HTERT RPE-1 (cell line): ENCODE results near the gene UBR3.
"Not testable (repeated sequence)": the region's sequence is repeated elsewhere in the genome, so short reads cannot be mapped to it uniquely, and the experiment has no call there.

Experiments
- in situ Hi-C: fragments of 300-500 bp; cut with MboI; formaldehyde crosslinking; loops from 4 replicates; pipeline ENCODE4 v1.14.3; 2020; ENCODE audit warnings: low sequenced_read_pairs

Gene UBR3

DNA sequence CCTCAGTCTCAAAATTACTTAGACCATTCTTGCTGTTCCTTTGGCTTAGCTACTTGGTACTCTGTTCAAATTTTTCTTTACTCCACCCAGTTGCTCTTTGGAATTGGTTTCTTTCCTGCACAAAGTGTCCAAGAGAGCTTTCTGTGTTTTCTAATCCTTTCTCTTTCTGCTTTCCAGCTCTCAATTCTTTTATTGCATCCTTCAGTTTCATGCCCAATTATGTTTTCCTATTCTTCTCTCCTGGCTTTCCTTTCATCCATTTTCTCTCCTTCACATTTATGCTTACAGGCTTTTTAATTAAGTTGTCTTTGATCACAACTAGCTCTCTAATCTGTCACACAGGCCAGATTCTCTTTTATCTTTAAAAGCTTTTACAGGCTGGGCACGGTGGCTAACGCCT, 38.2 kb downstream of the UBR3 start:
- in situ Hi-C loops, result no loop called here

DNA sequence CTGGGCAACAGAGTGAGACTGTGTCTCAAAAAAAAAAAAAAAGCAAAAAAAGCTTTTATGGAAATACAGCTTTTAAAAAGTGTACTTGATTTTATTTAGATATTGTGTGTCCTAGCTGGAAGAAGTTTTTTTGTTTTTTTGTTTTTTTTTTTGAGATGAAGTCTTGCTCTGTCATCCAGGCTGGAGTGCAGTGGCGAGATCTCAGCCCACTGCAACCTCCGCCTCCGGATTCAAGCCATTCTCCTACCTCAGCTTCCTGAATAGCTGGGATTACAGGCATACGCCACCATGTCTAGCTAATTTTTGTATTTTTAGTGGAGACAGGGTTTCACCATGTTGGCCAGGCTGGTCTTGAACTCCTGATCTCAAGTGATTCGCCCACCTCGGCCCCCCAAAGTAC, 39.0 kb downstream of the UBR3 start:
- in situ Hi-C loops, result not testable (repeated sequence)

DNA sequence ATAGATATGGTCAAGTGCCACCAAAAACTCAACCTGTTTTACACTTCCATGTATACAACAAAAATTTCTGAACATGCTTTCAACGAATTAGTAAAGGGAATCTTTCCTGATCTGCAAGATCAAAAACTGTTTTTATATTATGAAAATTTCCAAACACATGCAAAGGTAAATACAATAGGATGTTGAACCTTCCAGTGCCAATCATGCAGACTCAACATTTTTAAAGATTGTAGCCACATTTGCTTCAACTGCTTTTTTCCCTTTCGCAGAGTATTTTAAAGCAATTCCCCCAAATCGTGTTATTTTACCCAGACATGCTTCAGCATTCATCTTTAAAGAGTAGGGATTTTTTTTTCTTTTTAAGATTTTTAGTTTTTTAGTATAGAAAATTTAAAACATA, 40.3 kb downstream of the UBR3 start:
- in situ Hi-C loops, result no loop called here

DNA sequence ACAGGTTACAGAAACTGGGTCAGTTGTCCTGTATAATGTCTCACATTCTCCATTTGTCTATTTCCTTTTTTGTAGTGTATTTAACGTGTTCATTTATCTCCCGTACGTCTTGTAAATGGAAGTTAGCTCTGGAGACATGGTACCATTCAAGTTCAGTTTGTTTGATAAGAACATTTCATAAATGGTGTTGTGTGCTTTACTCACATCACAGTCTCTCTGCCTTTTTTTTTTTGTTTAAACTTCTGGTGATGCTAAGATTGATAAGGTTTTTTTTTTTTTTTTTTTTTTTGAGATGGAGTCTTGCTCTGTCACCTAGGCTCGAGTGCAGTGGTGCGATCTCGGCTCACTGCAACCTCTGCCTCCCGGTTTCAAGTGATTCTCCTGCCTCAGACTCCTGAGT, 41.7 kb downstream of the UBR3 start:
- in situ Hi-C loops, result no loop called here

DNA sequence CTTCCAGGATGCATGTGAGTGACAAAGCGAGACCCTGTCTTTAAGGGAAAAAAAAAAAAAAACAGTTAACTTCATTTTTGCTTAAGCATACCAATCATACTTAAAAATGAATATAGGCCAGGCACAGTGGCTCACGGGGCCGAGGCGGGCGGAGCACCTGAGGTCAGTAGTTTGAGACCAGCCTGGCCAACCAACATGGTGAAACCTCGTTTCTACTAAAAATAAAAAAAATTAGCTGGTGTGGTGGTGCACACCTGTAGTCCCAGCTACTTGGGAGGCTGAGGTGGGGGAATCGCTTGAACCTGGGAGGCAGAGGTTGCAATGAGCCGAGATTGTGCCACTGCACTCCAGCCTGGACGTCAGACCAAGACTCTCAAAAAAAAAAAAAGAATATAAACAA, 44.1 kb downstream of the UBR3 start:
- in situ Hi-C loops, result not testable (repeated sequence)

DNA sequence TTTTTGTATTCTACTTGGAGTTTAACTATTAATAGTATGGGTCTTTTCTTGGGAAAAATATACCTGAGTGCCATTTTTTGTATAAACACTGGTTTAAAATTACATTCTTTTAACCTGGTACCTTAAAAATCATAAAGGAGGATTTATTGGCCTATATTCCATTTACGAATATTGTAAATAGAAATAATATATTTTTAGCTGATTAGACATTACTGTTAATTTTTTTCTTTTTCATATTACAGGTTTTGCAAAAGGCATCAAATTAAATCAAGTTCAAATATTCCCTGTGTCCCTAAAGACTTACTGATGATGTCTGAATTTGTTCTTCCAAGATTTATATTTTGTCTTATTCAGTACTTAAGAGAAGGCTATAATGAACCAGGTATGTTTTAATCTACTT, 44.7 kb downstream of the UBR3 start:
- in situ Hi-C loops, result no loop called here

DNA sequence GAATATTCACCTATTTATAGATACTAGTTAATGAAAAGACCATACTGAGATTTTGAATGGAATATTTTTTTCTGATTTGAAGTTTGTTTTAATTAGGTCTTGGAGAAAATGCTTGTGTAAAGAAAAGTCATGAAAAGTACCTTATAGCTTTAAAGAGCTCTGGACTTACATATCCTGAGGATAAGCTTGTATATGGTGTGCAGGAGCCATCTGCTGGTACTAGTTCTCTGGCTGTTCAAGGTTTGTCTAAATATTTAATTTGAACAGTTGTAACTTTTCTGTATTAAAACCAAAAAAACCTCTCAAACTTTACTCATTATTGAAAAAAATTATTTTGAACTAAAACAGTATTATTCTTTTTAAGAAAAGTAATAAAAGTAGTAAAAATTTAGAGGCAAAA, 50.1 kb downstream of the UBR3 start:
- in situ Hi-C loops, result no loop called here

DNA sequence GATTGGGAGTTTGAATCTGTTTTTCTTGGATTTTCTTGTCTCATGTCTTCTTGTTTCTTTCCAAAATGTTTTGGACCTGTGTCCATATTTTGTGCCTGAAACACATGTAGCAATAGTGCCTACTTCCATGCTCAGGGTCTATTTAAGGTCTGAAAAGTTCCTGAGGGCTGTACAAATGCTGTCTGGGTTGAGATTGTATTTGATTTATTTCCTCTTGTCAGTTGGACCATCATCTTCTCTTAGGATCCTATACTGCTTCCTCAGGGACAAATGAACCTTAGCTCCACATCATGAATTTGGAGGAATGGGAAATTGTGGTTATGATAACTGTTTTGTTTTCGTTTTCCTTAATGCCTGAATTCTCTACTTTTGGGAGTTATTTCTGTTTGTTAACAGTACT, 59.9 kb downstream of the UBR3 start:
- in situ Hi-C loops, result no loop called here

DNA sequence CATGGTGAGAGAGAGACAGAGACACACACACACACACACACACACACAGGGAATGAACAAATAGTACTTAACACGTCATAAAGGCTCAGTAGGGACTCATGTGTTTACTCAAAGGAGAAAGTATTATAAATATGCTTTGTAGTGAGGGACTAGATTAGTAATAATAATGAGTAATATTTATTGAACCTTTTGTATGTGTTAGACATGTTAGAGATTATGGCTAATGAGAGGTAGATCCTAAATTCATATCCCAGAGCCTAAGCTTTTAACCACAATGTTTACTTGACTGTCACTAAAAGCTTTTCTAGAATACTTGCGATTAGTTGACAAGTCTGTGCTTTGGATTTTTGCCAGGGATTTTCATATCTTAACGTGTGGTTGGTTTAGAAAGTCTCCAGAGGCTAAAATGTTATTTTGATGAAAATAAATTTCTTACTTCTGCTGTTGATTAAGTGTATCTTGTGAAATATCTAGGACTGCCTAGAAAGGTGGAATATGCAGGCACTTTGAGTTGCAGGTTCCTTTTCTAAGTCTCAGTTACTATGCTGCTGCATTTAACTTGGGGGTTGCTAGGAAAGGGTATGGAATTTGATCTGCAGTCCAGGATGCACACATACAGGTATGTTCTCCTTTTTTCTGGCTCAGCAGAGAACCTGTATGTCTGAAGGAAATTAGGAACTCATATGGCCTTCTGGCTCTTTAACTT, 64.5 kb downstream of the UBR3 start:
- in situ Hi-C loops, result no loop called here

DNA sequence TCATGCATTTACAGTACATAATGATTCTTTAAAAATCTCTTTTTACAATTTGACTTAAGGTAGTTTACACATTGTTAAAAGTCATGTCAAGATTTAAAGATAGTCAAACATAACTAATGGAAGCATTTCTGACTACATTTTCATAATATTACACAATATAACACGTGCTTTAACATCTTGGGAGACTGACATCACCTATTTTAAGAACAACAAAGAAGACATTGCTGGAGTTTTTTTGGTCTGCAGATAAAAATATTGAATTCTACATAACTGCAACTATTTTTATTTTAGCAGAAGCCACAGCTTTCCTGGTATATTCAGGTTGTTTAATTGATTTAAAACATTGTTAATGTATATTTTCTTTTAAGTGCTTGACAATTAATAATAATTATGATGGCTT, 65.7 kb downstream of the UBR3 start:
- in situ Hi-C loops, result no loop called here

DNA sequence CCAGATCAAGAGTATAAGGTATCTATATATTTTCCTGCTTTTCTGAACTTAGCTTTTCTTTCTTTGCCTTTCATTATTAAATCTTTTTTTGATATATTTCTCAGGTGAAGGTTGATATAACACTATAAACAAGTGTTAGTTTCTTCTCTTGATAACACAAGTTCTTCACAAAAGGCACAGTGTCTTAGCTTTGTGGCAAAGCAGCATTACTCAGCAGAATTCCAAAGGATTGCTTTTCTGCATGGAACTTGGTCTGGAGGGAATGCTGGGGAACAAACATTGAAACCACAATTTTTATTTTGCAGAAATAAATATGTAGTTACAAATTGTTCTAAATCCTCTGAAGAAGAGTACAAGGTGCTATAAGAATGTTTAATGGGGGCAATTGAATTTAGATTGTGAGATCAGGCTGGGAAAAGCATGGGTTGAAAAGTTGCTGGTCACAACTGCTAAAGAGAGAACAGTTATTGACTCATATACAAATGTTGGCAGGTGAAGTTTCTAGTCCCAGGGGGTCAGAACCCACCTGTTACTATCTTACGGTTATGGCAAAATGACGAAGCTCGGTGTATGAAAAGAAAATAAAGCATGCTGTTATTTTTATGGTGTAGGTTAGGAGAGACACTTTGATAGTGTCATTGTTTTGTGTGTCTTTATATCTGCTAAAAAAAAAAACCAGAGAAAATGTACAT, 68.2 kb downstream of the UBR3 start:
- in situ Hi-C loops, result no loop called here

DNA sequence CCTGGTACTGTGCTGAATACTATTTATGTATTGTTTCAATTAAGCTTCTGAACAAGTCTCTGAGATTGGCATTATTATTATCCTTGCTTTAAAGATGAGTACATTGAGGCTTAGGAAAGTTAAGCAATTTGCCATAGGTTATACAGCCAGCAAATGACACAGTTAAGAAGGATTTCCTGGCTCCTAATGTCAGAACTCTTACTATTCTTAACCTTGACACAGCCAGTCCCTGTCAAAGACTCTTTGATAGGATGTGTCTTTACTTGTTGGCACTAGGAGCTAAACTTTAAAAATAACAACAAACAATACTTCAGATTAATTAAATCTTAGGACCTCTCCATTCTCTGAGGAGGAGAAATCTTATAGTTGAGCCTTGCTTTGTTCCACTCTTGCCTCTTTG, 70.6 kb downstream of the UBR3 start:
- in situ Hi-C loops, result no loop called here

DNA sequence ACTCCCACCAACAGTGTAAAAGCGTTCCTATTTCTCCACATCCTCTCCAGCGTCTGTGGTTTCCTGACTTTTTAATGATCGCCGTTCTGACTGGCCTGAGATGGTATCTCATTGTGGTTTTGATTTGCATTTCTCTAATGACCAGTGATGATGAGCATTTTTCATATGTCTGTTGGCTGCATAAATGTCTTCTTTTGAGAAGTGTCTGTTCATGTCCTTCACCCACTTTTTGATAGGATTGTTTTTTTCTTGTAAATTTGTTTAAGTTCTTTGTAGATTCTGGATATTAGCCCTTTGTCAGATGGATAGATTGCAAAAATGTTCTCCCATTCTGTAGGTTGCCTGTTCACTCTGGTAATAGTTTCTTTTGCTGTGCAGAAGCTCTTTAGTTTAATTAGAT, 72.8 kb downstream of the UBR3 start:
- in situ Hi-C loops, result not testable (repeated sequence)

DNA sequence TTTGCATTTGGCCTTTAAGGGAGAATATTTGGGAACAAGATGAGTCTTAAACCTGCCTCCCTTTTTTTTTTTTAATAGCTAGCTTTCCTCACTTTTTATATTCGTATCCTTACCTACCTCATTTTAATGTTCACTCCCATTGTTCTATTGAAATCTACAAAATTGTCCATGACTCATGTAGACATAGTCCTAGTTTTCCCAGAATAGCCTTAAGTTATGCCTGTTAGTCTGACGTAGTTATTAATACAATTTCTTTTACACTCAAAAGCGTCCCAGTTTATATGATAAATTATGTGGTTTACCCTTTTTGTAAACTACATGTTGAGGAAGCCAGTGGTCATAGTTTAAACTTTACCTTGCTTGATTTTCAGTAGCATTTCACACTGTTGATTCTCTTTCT, 73.4 kb downstream of the UBR3 start:
- in situ Hi-C loops, result no loop called here

DNA sequence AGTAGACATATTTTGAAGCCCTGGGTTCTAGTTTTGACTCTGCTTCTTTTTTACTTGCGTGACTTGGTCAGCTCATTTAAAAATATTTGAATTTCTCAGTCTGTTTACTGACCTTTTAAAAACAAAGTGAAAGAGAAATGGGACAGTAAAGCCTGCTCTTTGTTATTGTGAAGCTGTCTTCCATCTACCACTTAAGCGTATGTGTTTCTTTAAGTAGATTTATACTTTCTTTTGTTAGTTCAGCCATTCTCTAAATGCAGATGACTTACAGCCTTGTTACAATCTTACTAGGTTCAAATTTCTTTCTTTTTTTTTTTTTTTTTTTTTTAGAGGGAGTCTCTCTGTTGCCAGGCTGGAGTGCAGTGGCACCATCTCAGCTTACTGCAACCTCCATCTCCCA, 79.5 kb downstream of the UBR3 start:
- in situ Hi-C loops, result no loop called here

DNA sequence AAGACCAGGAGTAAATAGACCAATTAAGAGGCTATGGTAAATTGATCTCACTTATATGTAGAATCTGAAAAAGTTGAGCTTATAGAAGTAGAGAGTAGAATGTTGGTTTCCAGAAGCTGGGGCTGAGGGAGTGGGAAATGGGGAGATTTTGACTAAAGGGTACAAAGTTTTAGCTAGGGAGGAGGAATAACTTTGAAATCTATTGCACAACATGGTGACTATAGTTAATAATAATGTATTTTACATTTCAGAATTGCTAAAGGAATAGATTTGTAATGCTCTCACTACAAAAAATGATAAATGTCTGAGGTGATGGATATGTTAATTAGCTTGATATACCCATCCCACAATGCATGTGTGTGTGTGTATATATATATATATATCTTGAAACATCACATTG, 82.1 kb downstream of the UBR3 start:
- in situ Hi-C loops, result no loop called here

DNA sequence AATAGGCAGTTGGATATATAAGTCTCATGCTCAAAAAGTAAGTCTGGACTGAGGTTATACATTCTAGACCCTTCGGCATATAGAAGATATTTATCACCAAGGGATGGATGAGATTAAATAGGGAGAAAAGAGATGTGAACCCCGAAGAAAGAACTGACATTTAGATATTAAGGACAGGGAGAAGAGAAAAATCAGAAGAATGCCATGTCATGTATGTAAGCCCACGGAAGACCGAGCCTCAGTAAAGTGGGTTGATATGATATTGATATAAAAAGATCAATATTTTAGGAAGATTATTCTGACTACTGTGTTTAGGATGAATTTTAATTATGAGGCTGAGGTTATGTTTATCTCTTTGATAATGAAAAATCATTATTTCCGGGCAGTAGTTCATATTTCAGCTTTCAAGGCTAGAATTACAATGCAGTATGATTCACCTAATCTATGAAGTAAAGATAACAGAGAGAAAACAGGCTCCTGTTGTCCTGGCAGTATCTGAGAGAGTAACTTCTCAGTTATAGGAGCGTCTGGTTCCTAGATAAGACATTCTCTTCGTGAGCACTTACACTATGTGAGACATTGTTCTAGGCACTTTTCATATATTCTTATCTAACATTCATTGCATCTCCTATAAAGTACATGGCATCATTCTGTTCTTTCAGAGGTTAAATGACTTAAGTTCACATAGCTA, 83.0 kb downstream of the UBR3 start:
- in situ Hi-C loops, result no loop called here

DNA sequence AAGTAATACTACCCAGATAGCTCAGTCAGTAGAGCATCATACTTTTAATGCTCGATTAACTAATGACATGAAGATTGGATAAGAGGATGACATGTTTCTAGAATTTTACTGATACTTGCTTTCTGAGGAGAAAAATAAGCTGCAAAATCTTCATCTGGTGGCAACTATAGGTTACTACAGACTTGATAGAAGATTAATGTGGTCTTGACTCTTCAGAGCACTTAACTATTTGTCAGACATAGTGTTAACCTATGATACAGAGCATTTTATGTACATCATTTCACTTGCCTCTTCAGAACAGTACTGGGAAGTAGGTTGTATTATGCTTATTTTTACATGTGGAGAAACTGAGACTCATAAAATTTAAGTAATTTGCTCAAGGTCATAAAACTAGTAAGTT, 83.9 kb downstream of the UBR3 start:
- in situ Hi-C loops, result no loop called here

DNA sequence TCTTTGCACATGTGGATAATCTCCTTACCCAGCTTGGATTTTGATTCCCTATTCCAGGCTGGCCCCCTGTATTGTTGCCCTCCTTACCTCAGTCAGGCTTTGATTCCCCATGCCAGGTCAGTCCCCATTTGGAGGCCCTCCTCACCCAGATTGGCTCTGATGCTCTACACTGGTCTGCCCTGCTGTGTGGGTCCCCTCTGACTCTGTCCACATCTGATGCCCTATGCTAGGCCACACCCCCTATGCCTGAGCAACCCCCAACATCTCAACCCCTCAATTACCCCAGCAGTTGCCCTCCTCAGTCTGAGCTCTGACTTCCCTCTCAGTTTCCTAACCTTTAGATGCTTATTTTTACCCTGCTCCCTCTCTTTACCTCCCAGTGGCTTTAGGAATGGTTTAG, 89.4 kb downstream of the UBR3 start:
- in situ Hi-C loops, result no loop called here

DNA sequence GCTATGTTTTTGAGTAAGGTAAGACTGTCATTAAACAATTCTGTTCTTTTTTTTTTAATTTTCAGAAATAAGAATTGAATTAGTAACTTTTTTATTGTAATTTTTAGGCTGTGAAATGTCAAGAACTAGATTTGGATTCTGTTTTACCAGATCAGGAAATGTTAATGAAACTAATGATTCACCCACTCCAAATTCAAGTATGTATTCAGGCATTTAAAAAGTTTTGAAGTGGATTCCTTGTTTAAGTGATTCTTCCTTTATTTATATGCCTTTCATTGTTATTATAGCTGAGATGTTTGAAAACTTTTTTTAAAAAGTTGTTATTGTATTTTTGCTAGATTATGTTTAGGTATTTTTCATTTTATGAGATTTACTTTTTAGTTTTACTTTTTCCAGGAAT, 96.7 kb downstream of the UBR3 start:
- in situ Hi-C loops, result no loop called here

DNA sequence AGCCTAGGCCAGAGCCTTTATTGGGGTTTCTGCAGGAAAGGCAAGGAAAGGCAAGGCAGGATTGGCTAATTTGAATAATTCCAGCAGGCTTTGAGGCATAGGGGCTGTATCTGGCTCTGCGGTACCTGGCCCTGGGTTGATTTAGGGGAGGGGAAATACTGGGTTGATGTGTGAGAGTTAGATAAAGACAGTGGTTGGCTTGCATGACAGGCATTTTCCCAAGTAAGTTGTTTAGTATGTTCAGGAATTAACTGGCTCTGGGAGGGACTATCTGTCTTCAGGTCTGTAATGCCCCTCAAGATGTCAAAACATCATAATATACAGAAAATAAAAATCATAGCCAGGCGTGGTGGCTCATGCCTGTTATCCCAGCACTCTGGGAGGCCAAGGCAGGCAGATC, 98.7 kb downstream of the UBR3 start:
- in situ Hi-C loops, result no loop called here

DNA sequence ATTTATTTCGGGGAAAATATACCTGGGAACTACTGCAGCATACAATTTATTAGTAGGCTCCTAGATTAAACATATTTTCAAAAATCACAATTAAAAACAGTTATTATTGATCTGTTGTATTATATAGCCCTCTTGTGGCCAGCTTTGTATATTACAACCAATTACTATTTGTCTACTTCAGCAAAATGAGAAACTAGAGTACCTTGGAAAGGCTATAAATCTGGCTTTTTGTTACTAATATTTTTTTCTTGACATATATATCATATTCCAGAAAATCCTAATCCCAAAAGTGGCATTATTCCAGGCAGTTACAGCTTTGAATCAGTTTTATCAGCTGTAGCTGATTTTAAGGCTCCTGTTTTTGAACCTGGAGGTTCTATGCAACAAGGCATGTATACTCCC, 101.2 kb downstream of the UBR3 start:
- in situ Hi-C loops, result no loop called here
